Inflammatory macrophage treated with lipopolysaccharide for 1 hour (primary cell): ENCODE data around the gene AJAP1.

Source experiments
- DNase-seq, 2 donors: peaks; one replicate each; pipeline ENCODE4 v3.0.0-alpha.2; 2020 to 2022

The AJAP1 gene

DNA sequence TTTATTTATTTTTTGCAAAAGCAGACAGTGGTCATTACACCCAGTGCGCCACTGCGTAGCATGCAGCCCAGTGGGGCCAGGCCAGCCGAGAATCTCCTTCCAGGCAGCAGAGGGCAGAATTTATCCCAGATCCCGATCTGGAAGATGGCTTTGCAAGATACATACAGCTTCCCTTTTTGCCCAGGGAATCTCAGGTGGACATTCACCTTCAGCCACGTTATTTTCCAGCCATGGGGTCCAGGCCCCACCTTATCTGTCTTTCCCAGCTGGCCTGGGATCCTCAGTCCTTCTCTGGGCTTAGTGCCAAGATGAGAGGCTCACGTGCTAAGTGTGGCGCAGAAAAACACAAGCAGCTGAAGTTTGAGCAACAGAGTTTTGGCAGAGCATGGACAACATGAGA is 123.6 kb downstream of the AJAP1 start:
- no peak for DNase-seq

DNA sequence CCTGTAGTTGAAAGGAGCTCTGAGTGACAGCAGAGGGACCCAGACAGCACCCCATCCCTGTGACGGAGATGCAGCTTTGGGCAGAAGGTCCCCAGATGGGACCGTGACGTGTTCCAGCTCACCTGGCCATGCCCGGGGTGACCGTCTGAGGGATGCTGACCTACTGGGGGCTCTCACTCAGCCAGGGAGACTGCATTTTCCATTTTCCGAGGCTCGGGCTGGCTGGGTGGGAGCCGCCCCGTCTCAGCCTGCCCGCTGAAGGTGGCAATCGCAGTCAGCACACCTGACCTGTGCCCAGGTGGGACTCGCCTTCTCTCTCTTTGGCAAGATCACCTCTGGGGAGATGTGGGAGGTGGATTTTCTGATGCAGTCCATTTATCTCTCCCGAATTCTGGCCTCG is 127.2 kb downstream of the AJAP1 start:
- no peak for DNase-seq

DNA sequence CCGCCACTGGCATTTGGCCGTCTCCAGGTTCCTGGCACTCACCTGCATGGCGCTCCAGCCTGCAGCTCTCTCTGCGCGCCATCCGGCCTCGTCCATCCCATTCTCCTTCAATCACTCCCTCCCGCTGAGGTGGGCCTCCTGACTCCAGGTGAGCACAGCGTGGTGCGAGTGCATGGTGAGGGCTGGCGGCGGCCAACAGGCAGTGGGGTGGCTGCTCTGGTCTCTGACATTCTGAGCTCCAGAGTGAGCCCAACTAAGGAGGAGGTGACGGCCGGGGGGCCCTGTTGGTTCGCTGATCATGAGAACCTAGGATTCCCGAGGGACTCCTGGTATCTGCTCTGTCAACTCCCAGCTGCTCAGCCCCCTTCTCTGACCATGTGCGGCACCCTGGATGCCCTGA is 130.4 kb downstream of the AJAP1 start:
- DNase-seq = no peak

DNA sequence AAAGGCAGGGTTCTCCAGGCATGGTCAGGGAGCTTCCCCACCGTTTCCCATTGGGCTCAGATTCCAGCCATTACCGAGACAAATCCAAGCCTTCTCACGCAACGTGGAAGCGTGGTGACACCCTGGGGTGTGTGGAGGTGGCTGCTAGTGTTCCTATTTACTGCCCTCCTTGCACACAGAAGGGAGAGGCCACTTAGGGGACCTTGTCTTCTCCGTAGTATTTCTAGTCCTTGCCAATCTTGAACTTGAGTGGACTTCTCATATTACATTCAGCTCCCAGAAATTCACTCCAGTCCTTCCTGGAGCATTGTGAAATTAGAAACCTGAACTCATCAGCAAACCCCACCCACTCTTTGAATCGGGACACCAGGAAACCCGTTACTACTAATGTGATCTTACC is 131.6 kb downstream of the AJAP1 start:
- no peak for DNase-seq

DNA sequence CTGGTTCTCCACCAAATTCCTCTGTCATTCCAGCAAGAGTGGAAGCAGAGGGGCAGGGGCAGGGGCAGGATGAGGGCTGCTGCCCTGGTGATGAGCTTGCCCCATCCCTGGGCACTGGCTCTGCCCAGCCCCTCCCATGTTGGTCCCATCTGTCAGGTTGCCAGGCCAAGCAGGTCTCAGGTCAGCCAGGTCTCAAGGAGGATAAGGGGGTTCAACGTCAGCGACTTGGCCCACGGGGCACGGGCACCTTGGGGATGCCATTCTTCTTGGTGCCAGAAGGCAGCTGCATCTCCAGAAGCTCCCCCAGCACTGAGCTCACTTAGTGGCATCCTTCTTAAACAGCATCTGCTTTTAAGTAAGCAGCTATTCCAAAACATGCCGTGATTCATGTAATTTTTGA is 133.1 kb downstream of the AJAP1 start:
- DNase-seq = no peak

DNA sequence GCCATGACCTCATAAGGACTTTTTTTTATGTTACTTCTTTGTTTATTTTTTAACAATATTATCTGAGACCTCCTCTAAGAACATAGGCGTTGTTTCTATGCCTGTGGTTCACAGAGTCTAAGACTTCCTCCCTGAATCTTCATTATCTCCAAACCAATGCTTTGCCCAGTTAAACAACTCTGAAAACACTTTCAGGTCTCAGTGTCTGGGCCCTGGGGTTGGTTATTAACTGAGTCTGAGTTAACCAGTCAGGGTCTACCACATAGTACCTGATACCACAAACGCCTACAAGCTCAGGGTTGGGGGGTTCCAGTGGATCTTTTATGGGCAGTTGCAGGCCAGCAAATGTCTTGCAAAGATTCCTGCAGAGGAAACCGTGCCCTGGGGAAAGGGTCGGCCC is 138.2 kb downstream of the AJAP1 start:
- DNase-seq = no peak

DNA sequence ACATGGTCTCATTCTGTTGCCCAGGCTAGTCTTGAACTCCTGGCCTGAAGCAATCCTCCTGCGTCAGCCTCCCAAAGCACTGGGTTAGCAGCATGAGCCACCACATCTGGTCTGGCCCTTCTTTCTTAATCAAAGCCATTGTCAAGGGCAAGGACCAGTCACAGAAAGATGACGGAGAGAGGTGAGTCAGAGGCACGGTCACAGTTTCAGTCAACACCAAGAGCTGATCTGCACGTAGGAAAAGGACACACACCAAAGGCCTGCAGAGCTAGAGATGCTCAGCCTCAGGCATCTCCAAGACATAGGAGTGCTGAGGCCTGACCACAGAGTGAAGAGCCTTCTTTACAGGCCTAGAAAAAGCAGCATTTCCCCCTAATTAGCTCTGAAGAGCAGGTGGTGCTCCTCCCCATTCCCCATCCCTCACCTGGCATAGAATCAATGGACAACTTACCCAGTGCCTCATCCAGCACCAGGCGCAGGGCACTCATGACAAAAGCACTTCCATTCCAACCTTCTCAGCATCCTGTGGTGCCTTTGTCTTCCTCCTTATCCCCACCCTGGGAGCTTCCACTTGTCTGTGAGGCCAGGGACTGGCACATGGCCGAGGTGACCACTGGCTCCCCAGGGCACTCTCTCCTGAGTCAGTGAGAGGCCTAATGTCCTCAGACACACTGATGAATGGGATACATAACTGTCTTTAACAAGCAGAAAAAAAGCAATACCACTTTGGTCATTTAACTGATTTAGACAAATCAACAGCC is 139.8 kb downstream of the AJAP1 start:
- DNase-seq = no peak

DNA sequence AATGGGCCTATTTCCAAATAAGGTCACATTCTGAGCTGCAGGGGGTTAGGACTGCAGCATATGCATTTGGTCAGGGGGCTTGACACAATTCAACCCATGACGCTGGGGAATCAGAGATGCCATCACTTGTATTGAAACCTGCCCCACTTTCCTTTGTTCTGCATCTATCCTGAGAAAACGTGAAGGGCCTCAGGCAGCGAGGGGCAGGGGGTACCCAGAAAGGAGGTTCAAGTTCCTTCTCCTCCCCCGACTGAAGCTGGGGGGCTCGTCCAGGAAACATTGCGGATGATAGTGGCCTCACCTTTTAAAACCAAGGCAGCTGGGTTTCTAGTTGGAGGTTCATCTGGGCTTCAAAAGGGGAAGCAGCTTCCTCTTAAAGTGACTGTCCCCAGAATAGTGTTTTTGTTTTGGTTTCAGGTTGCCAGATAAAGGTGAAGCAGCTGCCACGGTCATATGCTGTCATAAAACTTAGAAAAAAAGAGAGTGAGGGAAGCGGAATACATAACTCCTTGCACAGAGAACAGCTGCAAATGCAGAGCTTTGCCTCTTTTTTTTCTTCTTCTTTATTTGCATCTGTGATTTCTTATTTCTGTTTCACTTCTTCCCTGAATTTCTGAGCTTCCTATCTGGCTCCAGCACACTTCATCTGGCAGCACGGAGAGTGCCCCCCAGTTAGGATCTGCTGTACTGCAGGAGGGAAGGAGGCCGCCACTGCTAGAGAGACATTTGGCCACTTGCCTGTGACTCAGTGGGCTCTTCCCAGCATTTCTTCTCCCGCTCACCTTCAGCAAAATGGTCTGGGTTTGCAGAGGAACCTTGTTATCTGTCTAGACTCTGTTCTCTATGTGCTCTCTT is 142.0 kb downstream of the AJAP1 start:
- no peak for DNase-seq

DNA sequence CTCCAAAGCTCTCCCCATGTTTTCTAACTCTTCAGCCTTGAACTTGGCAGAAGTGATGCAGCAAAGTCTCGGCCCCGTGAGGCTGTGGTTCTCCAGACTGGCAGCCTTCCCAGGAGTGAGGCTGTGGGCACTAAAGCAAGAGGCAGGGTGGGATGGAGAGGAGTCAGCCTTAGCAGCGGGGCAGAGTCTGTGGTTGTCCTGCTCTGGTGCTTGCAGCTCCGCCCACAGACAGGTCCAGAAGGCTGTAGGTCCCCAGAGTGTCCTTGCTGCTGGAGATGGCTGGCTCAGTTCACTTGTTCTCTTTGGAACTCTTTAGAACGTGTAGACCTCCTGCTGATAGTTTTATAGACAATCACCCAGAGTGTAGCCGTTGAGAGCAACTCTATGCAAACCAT is 142.6 kb downstream of the AJAP1 start:
- DNase-seq = no peak

DNA sequence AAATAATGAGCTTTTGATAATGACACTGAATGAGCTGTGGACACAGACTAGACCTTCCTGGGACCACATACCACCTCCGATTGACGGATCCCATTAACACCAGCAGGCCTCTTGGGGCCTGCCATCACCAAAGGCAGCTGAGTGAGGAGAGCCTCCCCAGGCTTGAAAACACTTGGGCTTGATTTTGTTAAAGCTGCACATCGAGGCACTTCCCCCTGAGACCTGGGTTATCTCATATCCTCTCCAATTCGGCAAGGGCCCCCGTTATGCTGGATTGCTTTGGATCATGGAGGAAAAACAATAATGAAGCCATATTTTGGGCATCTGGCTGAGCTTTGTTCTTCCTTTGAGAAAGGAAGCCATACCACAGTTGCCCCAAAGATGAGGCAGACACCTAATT is 143.0 kb downstream of the AJAP1 start:
- no peak for DNase-seq

DNA sequence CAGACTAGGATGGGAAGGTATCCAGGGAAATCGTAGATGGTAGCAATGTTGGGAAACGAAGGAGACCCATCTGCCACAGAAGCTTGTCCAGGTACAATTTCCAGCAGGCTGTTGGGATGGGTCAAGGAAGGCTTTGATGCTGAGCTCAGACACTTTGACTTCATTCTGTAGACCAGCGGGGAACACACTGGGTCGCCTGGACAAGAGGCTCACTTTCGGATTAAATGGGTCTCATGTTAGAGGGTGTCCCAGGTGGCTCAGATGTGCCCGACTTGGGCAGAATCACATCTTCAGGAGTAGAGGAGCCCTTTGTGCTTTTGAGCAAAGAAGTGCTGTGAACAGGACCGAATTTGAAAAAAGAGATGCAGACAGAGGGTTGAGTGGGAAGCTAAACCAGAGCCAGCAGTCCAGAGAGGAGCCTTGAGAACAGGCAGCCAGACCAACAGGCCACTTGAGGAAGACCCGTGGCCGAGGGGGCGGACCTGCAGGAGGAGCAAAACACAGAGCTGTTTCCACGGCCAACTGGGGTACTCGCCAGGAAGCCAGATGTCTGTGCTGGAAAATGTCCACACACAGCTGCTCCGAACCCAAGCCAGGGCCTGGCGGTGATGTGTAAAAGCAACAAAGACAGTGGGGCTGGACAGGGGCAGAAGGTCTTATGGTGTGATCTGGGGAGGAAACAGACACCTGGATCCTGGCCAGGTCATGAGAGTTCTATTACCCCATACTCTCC is 146.9 kb downstream of the AJAP1 start:
- no peak for DNase-seq

DNA sequence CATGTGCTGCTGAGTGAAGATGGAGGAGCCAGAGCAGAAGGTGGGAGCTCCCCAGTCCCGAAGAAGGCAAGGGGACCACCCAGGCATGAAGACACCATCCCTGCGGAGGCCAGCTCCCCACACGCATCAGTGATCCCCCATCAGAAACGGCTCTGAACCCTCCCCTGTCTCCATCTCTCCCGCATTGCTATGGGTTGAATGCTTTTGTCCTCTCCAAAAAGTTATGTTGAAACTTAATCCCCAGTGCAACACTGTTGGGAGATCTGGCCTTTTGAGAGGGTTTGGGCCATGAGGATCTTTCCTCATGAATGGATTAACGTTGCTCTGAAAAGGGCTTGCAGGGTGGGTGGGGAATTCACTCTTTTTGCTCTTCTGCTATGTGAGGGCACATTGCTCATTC is 147.6 kb downstream of the AJAP1 start:
- DNase-seq = no peak

DNA sequence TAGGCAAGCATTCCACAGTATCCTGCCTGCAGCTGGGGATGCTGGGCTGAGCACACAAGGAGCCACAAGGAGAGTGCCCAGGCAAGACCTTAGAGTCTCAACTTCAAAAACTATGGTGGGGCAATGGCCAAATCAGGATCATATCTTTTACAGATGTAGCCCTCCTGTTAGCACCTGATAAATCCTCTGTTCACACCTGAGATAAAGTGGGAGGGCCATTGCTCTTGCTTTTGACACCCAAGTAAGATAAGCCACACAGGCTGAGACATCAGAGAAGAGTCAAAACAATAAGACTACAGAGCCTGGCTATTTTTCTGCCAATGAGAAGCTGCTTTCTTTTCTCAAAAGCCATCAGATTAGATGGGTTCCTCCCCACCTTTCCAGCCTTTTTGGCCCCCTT is 148.9 kb downstream of the AJAP1 start:
- no peak for DNase-seq

DNA sequence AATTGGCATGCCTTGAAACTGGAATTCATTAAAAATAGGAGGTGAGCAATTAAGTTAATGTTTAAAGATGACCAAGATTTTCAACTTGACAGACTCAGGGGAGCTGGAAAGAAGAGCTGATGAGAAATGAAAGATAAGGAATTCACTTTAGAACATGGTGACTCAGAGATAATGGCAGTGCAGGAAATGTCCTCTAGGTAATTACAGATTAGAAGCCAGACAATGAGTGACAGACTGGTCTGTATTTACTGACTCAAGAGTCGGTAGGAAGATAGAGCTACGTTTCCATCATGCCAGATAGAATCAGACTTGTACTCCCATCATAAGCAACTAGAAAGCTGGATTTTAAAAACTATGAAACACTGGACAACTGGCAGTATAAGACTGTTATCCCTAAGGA is 151.6 kb downstream of the AJAP1 start:
- DNase-seq = no peak

DNA sequence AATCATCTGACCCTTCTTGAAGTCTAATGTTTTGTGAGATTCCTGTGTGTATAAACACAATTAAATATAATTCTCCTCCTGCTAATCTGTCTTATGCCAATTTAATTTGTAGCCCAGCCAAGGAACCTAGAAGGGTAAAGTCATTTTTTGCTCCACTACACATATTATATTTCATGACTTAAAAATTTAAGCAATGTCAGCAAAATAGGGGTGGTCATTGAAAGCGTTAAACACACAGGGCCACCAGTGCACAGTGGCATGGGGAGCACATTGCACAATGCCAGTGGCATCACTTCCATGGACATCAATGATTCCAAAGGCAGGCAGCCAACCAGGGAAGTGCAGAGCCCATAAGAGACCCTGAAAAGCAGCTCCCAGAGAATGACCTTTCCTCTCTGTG is 166.1 kb downstream of the AJAP1 start:
- DNase-seq = no peak

DNA sequence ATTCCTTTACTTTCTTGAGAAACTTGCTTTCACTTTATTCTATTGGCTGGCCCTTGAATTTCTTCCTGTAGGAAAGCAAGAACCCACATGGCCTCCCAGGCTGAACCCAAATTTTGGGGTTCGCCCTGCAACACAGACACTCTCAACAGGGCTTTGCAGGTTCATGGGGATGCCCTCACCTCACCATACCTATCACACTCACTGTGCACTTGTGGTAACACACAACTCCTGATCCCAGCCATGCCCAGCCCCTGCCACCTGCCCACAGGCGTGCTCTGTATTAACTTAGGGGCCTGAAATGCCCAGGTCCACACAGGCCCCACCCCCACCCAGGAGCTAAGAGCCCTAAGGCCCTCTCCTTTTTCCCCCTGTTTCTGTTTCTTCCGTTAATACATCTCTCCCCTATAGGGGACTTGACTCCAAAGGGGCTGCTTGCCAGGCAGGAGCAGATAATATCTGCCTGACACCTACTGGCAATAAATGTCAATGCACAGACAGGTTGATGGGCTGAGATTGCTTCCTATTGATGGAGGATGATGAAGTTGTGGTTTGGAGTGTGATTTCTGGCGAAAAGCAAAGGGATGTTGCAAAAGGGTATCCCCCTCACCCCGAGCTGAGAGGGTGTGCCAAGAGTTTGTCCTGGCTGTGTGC is 171.5 kb downstream of the AJAP1 start:
- DNase-seq = no peak

DNA sequence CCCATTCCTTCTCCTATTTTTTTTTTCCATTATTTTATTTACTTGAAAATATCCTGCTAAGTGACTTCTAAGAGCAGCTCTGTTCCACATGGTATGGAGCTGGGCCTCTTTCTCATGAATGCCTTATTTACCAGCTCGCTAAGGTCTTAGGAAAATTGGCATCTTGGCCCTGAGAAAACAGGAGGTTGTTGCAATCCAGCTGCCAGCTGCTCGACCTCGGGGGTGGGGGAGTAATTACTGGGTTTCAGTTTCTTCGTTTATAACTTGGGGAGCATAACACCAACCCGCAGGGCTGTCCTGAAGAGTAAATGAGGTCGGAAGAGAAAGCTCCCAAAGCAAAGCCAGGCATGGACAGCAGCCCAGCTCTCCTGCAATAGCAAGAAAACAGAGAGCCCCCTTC is 176.3 kb downstream of the AJAP1 start:
- DNase-seq = no peak

DNA sequence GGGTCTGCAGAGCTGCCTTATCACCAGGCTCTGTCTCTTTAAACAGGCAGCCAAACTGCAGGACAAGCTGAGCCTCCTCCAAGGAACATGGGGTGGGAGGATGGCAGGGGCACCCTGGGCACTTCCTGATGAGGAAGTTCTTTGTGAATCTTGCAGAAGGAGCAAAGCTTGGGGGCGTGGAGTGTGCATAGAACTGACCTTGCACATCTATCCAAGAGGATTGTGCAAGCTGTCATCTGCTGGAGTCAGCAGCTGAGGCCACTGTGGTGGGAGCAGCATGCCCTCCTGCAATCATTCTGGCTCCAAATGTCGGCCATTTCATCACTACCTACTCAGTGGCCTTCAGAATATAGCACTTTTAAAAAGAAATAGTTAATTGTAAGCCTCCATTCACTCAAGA is 182.2 kb downstream of the AJAP1 start:
- peak; percentile 1 to 21 for DNase-seq

DNA sequence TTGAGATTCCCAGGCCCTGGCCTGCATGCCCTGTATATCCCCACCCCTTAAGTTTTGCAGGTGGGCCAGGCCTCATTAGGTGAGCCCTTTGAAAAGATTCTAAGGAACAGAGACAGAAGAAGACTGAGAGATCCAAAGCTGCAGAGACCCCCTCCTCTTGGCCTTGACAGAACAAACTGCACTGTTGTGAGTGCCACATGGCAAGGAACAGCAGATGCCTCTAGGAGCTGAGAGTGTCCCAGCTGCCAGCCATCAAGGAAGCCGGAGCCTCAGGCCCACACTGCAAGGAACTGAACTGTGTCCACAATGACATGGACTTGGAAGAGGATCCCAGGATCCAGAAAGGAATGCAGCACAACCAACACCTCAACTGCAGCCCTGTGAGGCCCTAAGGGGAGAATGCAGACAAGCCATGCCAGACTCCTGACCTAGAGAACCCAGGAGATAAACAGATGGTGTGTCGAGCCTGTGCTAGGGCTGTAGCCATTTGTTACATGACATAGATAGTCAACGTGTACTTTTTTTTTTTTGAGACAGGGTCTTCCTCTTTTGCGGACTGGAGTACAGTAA is 182.7 kb downstream of the AJAP1 start:
- DNase-seq = no peak

DNA sequence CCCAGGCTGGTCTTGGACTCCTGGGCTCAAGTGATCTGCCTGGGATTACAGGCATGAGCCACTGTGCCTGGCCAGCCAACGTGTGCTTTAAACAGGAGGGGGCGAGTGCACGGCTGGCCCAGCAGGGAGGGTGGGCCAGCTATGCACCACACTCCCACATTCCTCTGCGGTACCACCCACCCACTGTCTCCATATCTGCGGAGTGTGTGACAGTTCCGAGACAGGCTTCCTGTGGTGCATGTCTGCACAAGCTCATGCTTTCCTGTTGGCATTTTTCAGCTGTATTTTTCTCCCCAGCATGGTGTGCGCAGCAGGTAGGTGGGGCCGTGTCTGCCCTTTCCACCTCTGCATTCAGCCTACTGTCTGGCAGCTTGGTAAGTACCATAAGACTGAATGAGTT is 183.3 kb downstream of the AJAP1 start:
- no peak for DNase-seq

DNA sequence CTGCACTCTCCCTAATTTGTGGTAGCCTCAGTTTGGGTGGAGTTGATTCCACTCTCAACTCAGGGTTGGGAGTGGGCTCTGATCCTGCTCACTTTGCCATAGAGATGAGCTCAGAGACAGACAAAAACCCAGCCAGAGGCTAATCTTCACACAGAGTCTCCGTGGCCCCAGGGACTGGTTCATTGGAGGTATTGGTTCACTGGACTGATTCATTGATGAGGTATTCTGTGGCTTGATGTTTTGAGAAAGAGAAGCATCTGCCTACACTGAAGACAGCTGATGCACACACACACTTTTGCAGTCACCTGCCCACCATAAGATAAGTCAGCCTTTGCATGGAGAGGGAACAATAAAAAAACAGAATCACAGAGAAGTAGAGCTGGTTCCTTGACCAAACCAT is 183.8 kb downstream of the AJAP1 start:
- no peak for DNase-seq
